Measurements from ENCODE around the gene CCZ1B.
"Not testable (repeated sequence)": the region's sequence is repeated elsewhere in the genome, so short reads cannot be mapped to it uniquely, and the experiment has no call there.

GRCh38 chr7:6781581-6781980, 44.5 kb downstream of the CCZ1B start:
- TF ChIP-seq POLR2AphosphoS5, POLR2A (IDR thresholded peaks at IDR 0.05): not testable (repeated sequence)
- TF ChIP-seq, protein P1, sequence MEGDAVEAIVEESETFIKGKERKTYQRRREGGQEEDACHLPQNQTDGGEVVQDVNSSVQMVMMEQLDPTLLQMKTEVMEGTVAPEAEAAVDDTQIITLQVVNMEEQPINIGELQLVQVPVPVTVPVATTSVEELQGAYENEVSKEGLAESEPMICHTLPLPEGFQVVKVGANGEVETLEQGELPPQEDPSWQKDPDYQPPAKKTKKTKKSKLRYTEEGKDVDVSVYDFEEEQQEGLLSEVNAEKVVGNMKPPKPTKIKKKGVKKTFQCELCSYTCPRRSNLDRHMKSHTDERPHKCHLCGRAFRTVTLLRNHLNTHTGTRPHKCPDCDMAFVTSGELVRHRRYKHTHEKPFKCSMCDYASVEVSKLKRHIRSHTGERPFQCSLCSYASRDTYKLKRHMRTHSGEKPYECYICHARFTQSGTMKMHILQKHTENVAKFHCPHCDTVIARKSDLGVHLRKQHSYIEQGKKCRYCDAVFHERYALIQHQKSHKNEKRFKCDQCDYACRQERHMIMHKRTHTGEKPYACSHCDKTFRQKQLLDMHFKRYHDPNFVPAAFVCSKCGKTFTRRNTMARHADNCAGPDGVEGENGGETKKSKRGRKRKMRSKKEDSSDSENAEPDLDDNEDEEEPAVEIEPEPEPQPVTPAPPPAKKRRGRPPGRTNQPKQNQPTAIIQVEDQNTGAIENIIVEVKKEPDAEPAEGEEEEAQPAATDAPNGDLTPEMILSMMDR (IDR thresholded peaks at IDR 0.05) = not testable (repeated sequence)

All from transverse colon (tissue), 4 donors.